LNCAP (cell line): Measurements from ENCODE around the gene MARS1.

Experiments used
- CTCF ChIP-seq: fragments of 450-650 bp; IDR thresholded peaks from 2 replicates; pipeline ENCODE4 v1.5.1; 2017; ENCODE audit warnings: mild to moderate bottlenecking

Gene MARS1

GRCh38 chr12:57535764-57536596, 48.1 kb downstream of the MARS1 start:
- no peak for TF ChIP-seq CTCF

GRCh38 chr12:57536597-57536942, 48.7 kb downstream of the MARS1 start:
- TF ChIP-seq CTCF, result no peak

GRCh38 chr12:57539134-57539768, 51.4 kb downstream of the MARS1 start:
- TF ChIP-seq CTCF, result no peak

GRCh38 chr12:57541001-57541400, 53.1 kb downstream of the MARS1 start:
- TF ChIP-seq CTCF, result no peak

GRCh38 chr12:57541717-57542116, 53.8 kb downstream of the MARS1 start:
- no peak for TF ChIP-seq CTCF

- TF ChIP-seq CTCF, result no peak
Observed at GRCh38 chr12:57543581-57543980, 55.7 kb downstream of the MARS1 start.

- TF ChIP-seq CTCF, result no peak
Observed at GRCh38 chr12:57545809-57546437, 58.1 kb downstream of the MARS1 start.
